Aortic smooth muscle cell (primary cell): ENCODE measurements around the gene CRISPLD2. TPM values are rescaled to one million over a fixed set of nuclear protein-coding genes. Genes with fewer than 3 reads are reported as not detected.

Experiments
- total RNA-seq: library from RNA; depleted of rRNA; stranded (reverse); fragments of >200 nt; gene quantifications from 2 replicates; pipeline ENCODE4 v1.2.3, GENCODE V29; 2014

Gene CRISPLD2, protein sequence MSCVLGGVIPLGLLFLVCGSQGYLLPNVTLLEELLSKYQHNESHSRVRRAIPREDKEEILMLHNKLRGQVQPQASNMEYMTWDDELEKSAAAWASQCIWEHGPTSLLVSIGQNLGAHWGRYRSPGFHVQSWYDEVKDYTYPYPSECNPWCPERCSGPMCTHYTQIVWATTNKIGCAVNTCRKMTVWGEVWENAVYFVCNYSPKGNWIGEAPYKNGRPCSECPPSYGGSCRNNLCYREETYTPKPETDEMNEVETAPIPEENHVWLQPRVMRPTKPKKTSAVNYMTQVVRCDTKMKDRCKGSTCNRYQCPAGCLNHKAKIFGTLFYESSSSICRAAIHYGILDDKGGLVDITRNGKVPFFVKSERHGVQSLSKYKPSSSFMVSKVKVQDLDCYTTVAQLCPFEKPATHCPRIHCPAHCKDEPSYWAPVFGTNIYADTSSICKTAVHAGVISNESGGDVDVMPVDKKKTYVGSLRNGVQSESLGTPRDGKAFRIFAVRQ
- 1.5 and 4.0 TPM in 2 replicates for total RNA-seq

DNA sequence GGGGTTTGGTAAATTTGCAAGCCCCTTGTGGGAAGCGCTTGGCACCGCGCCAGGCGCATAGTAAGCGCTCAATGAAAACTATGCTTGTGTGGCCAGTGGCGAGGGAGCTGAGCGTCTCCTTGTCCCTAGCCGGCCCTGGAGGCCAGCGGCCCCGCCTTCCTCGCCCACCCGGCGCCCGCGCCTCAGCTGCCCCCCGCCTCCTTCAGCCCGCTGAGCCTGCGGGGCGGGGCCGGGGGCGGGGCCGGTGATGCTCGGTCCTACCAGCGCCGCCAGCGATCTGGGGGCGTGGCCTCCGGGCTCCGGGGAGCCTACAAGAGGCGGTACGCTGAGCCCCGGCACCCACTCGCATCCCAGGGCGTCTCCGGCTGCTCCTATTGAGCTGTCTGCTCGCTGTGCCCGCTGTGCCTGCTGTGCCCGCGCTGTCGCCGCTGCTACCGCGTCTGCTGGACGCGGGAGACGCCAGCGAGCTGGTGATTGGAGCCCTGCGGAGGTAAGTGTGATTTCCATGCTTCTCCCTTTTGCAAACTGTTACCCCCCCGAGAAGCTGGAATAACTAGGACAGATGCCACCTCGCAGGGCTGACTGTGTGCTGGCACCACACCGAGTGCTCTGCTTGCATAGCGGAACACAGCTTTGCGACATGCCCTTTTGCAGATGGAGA is at the start of gene CRISPLD2:
TSS of gene CRISPLD2 (plus strand) at position 342 of the 661 bp plus-strand sequence. CDS start 18,511 bp downstream, outside the sequence.

Other genes starting within 250 kb of the CRISPLD2 start
- 56.7 and 83.5 TPM in 2 replicates for gene COTL1, start 201.9 kb upstream of the CRISPLD2 start, total RNA-seq
- 56.7 and 58.0 TPM in 2 replicates for gene KLHL36, start 171.5 kb upstream of the CRISPLD2 start, total RNA-seq
- gene USP10, start 120.0 kb upstream of the CRISPLD2 start, total RNA-seq, result 32.3 and 37.1 TPM in 2 replicates
- gene ZDHHC7, start 191.6 kb downstream of the CRISPLD2 start, total RNA-seq, result 47.7 and 48.2 TPM in 2 replicates
- gene KIAA0513, start 207.8 kb downstream of the CRISPLD2 start, total RNA-seq, result 18.4 and 19.0 TPM in 2 replicates